ENCODE measurements around the gene NCAM2. TPM values are rescaled to one million over a fixed set of nuclear protein-coding genes. Genes with fewer than 3 reads are reported as not detected.

The NCAM2 gene
- total and polyA plus RNA-seq, 2 of the 8 experiments (the other 6 are each of a cell fraction or from before 2014, with no cell fraction given), result 0.14 to 1.1 TPM

GRCh38 chr21:21188513-21189195, 190.4 kb downstream of the NCAM2 start:
- H3K4ac ChIP-seq (replicated peaks; ENCODE audit: insufficient read length, low read depth, low read length), result no peak overlapping the region
- no peak overlapping the region for H4K5ac ChIP-seq (ENCODE audit: insufficient read length, low read depth, low read length)
- H3K14ac ChIP-seq (ENCODE audit: insufficient read length), result no peak overlapping the region
- no peak overlapping the region for H3K56ac ChIP-seq (replicated peaks; ENCODE audit: insufficient read length, low read depth, low read length)
- H3K79me2 ChIP-seq (ENCODE audit: control insufficient read depth in 1 of 2, insufficient read depth in 2 of 2, low read length in 2 of 2), result no peaks in the 10 kb centered on the region
- H3K27me3 ChIP-seq (replicated peaks in 1 of 4; ENCODE audit: control insufficient read depth in 3 of 4, extremely low read depth in 1 of 4, insufficient read depth in 3 of 4, low read length in 3 of 4), result peaks cover 0 to 1% (median 0%) of the 10 kb centered on the region in 4 experiments; a peak in 1 of 7 replicates
- H2BK20ac ChIP-seq (ENCODE audit: low read length), result no peak overlapping the region
- H2AFZ ChIP-seq (ENCODE audit: low read length), result no peak overlapping the region
- H3K23ac ChIP-seq (ENCODE audit: insufficient read length), result no peak overlapping the region
- no peak overlapping the region for H2BK120ac ChIP-seq (replicated peaks; ENCODE audit: low read depth, low read length)
- CTCF ChIA-PET (ENCODE audit: partially characterized antibody), result interaction anchor here (0.8 to 1.0 kb wide), 2 partner anchors 23 to 185 kb away, joined by 3 read pairs; no protein-coding TSS in a partner anchor
- no peak overlapping the region for H4K91ac ChIP-seq (replicated peaks; ENCODE audit: insufficient read length, low read length)
- H2AK5ac ChIP-seq (ENCODE audit: low read depth, low read length), result no peak overlapping the region
- no peak overlapping the region for H3K4me3 ChIP-seq (ENCODE audit: extremely low read depth in 1 of 4, insufficient read depth in 2 of 4, low read depth in 3 of 4, low read length in 4 of 4)
- POLR2A ChIA-PET (ENCODE audit: partially characterized antibody), result no interaction called here
- no peak overlapping the region for H3K27ac ChIP-seq (ENCODE audit: low read depth, low read length)
- no peaks in the 10 kb centered on the region for H3K79me1 ChIP-seq (ENCODE audit: low read depth, low read length)
- H3K4me1 ChIP-seq (replicated peaks in 1 of 4; ENCODE audit: control insufficient read depth in 3 of 4, insufficient read depth in 4 of 4, low read length in 3 of 4), result no peaks in the 10 kb centered on the region
- H3K4me2 ChIP-seq (ENCODE audit: insufficient read depth in 1 of 2, low read depth in 2 of 2, low read length in 2 of 2), result no peak overlapping the region
- no peaks in the 10 kb centered on the region for H3K9me3 ChIP-seq (ENCODE audit: insufficient read depth in 2 of 2, low read depth in 1 of 2, low read length in 1 of 2)
- no peaks in the 10 kb centered on the region for H3K36me3 ChIP-seq (ENCODE audit: control insufficient read depth in 2 of 4, insufficient read depth in 4 of 4, low read length in 3 of 4)
- H2BK12ac ChIP-seq (ENCODE audit: low read depth, low read length), result no peak overlapping the region
- no peak overlapping the region for H4K8ac ChIP-seq (ENCODE audit: extremely low read depth, insufficient read depth, low read length)
- no peak overlapping the region for H3K18ac ChIP-seq (ENCODE audit: extremely low read depth, low read length)
- H4K20me1 ChIP-seq (replicated peaks in 1 of 2; ENCODE audit: control insufficient read depth in 1 of 2, insufficient read depth in 2 of 2, low read length in 2 of 2), result no peaks in the 10 kb centered on the region
- no peaks in the 10 kb centered on the region for H3K23me2 ChIP-seq (ENCODE audit: low read depth, low read length)
- no peak overlapping the region for H3K9ac ChIP-seq (replicated peaks in 1 of 4; ENCODE audit: extremely low read depth in 1 of 4, low read depth in 3 of 4, low read length in 3 of 4)
- no peak overlapping the region for H2BK5ac ChIP-seq (ENCODE audit: low read depth, low read length)
- DNase-seq (ENCODE audit: low read depth in 1 of 2, low spot score in 2 of 2) (no peak), FAIRE-seq (no peak)
- no peak overlapping the region for H2BK15ac ChIP-seq (ENCODE audit: low read length)
- 86% methylated on average over 2 of the region's 2 CpGs; no CpG with 5 or more reads in 1 of the 2 experiments for WGBS, 2 experiments (ENCODE audit: extremely low coverage in 1 of 2, insufficient coverage in 1 of 2, insufficient read length in 1 of 2, insufficient replicate concordance in 2 of 2, low coverage in 1 of 2, low lambda C conversion rate in 2 of 2, missing lambda C conversion rate in 1 of 2)
- TF ChIP-seq KDM4A (IDR thresholded peaks at IDR 0.05; ENCODE audit: low read depth, low read length, severe bottlenecking), result no peak
- no peak for TF ChIP-seq KDM5A (IDR thresholded peaks at IDR 0.05; ENCODE audit: low read length)
- no peak for TF ChIP-seq SIRT6 (IDR thresholded peaks at IDR 0.05; ENCODE audit: low read length)
- TF ChIP-seq RBBP5 (IDR thresholded peaks at IDR 0.05; ENCODE audit: borderline replicate concordance, low read depth, low read length), result no peak
- no peak for TF ChIP-seq RFX5 (IDR thresholded peaks at IDR 0.05; ENCODE audit: borderline replicate concordance, low read depth, low read length)
